Measurements from ENCODE around the gene DNAH14. TPM values are rescaled to one million over a fixed set of nuclear protein-coding genes. Genes with fewer than 3 reads are reported as not detected.
A peak's percentile ranks its signal among the peaks of the same experiment; 100 is the strongest.

Gene DNAH14
- total RNA-seq, 2 experiments from 2014 or later, result 1.8 to 2.3 TPM

- peaks cover 65% of the 10 kb centered on the region for H3K36me3 Mint-ChIP-seq (ENCODE audit: low read depth)
- no peak for DNase-seq
- CTCF ChIA-PET, result interaction anchor here (1.0 kb wide), 2 partner anchors 16 to 378 kb away, joined by 3 read pairs; no protein-coding TSS in a partner anchor
- no peaks in the 10 kb centered on the region for H3K27me3 Mint-ChIP-seq
- H3K9me3 Mint-ChIP-seq, result no peaks in the 10 kb centered on the region
- intact Hi-C loops (cut with micrococcal nuclease), result no loop called here
- TF ChIP-seq CTCF (IDR thresholded peaks at IDR 0.05), result no peak
- no peak for ATAC-seq
- H3K4me3 Mint-ChIP-seq, result no peak overlapping the region
- H3K4me1 Mint-ChIP-seq (ENCODE audit: low read depth), result peaks cover 3% of the 10 kb centered on the region
- POLR2A ChIA-PET, result interaction anchor here (0.8 kb wide), 1 partner anchor 12 kb away, joined by 3 read pairs; no protein-coding TSS in a partner anchor
- H3K27ac Mint-ChIP-seq, result peak overlapping the region; percentile 3
These were observed 478.8 kb downstream of the DNAH14 start for GRCh38 chr1:225408249-225408648.

- Mint-ChIP-seq H3K9me3 (no peaks in the 10 kb centered on the region), H3K4me1 (ENCODE audit: low read depth) (peaks cover 3% of the 10 kb centered on the region), H3K4me3 (no peak overlapping the region), H3K27ac (no peak overlapping the region), H3K36me3 (ENCODE audit: low read depth) (peaks cover 64% of the 10 kb centered on the region), H3K27me3 (no peaks in the 10 kb centered on the region)
- CTCF ChIA-PET, result interaction anchor here (1.0 kb wide), 1 partner anchor 15 kb away, joined by 3 read pairs; no protein-coding TSS in a partner anchor
- TF ChIP-seq CTCF (IDR thresholded peaks at IDR 0.05), result no peak
- ATAC-seq (no peak), DNase-seq (no peak)
- POLR2A ChIA-PET, result interaction anchor here (0.8 kb wide), 1 partner anchor 12 kb away, joined by 3 read pairs; no protein-coding TSS in a partner anchor
- intact Hi-C loops (cut with micrococcal nuclease), result no loop called here
These were observed 479.6 kb downstream of the DNAH14 start for GRCh38 chr1:225409051-225409450.

GRCh38 chr1:225410036-225410435 lies 480.6 kb downstream of the DNAH14 start:
- DNase-seq, result no peak
- ATAC-seq, result no peak
- H3K9me3 Mint-ChIP-seq, result no peaks in the 10 kb centered on the region
- no peak overlapping the region for H3K4me3 Mint-ChIP-seq
- H3K27me3 Mint-ChIP-seq, result no peaks in the 10 kb centered on the region
- TF ChIP-seq CTCF (IDR thresholded peaks at IDR 0.05), result no peak
- intact Hi-C loops (cut with micrococcal nuclease), result no loop called here
- H3K27ac Mint-ChIP-seq, result no peak overlapping the region
- H3K4me1 Mint-ChIP-seq (ENCODE audit: low read depth), result peaks cover 8% of the 10 kb centered on the region
- POLR2A ChIA-PET, result interaction anchor here (1.0 to 1.2 kb wide), 2 partner anchors 18 to 78 kb away, joined by 3 to 5 read pairs; partner anchors contain the start of gene LBR
- peaks cover 66% of the 10 kb centered on the region for H3K36me3 Mint-ChIP-seq (ENCODE audit: low read depth)
- CTCF ChIA-PET, result no interaction called here

GRCh38 chr1:225412321-225412720 lies 482.8 kb downstream of the DNAH14 start:
- ATAC-seq (no peak), DNase-seq (no peak)
- Mint-ChIP-seq H3K4me1 (ENCODE audit: low read depth) (peaks cover 10% of the 10 kb centered on the region), H3K9me3 (no peaks in the 10 kb centered on the region), H3K27me3 (no peaks in the 10 kb centered on the region), H3K36me3 (ENCODE audit: low read depth) (peaks cover 61% of the 10 kb centered on the region), H3K27ac (no peak overlapping the region), H3K4me3 (no peak overlapping the region)
- CTCF ChIA-PET, result no interaction called here
- intact Hi-C loops (cut with micrococcal nuclease), result no loop called here
- POLR2A ChIA-PET, result no interaction called here
- no peak for TF ChIP-seq CTCF (IDR thresholded peaks at IDR 0.05)

- Mint-ChIP-seq H3K36me3 (ENCODE audit: low read depth) (peaks cover 62% of the 10 kb centered on the region), H3K9me3 (no peaks in the 10 kb centered on the region), H3K4me1 (ENCODE audit: low read depth) (peaks cover 13% of the 10 kb centered on the region), H3K27me3 (no peaks in the 10 kb centered on the region), H3K4me3 (no peak overlapping the region), H3K27ac (no peak overlapping the region)
- TF ChIP-seq CTCF (IDR thresholded peaks at IDR 0.05), result no peak
- CTCF ChIA-PET, result interaction anchor here (2.6 kb wide), 1 partner anchor 12 kb away, joined by 7 read pairs; no protein-coding TSS in a partner anchor
- intact Hi-C loops (cut with micrococcal nuclease), result no loop called here
- POLR2A ChIA-PET, result no interaction called here
- DNase-seq (no peak), ATAC-seq (no peak)
These were observed 483.4 kb downstream of the DNAH14 start for GRCh38 chr1:225412803-225413351.
